Transverse colon (tissue), 4 donors: ENCODE data around the gene HAGHL. TPM values are rescaled to one million over a fixed set of nuclear protein-coding genes. Genes with fewer than 3 reads are reported as not detected.
"Not testable (repeated sequence)": the region's sequence is repeated elsewhere in the genome, so short reads cannot be mapped to it uniquely, and the experiment has no call there.

Experiments used
- DNase-seq: peaks from one replicate; pipeline ENCODE4 v3.0.0-alpha.2; 2019
- H3K27ac ChIP-seq, 4 donors: fragments of 200-600 bp; sonication (generic); 2 replicates each; pipeline ENCODE4 v1.5.1; 2016 to 2018; ENCODE audit warnings: inconsistent platforms in 4 of 4
- H3K27me3 ChIP-seq: fragments of 200-600 bp; sonication (generic); 2 replicates; pipeline ENCODE4 v1.5.1; 2017; ENCODE audit warnings: inconsistent platforms
- H3K36me3 ChIP-seq, 4 donors: fragments of 200-600 bp; sonication (generic); 2 replicates each; pipeline ENCODE4 v1.5.1; 2017 to 2019; ENCODE audit warnings: inconsistent platforms in 4 of 4
- H3K4me1 ChIP-seq, 4 donors: fragments of 200-600 bp; sonication (generic); 2 replicates each; pipeline ENCODE4 v1.5.1; 2017 to 2020; ENCODE audit warnings: inconsistent platforms in 4 of 4
- H3K4me3 ChIP-seq, 4 donors: fragments of 200-600 bp; sonication (generic); 1 replicate in 1 of 4; 2 replicates in 3 of 4; pipeline versions ENCODE4 v1.5.1 to v1.6.1; 2017 to 2019; ENCODE audit warnings: inconsistent platforms in 4 of 4
- H3K9me3 ChIP-seq, 2 donors: fragments of 200-600 bp; sonication (generic); 2 replicates each; pipeline ENCODE4 v1.5.1; 2017 to 2019; ENCODE audit warnings: inconsistent platforms in 2 of 2
- EP300 ChIP-seq: sonication (generic); formaldehyde crosslinking; IDR thresholded peaks from one replicate; pipeline ENCODE4 v1.6.1; 2017; ENCODE audit warnings: antibody characterized with exemption, low read depth
- POLR2A ChIP-seq: fragments of 450-650 bp; IDR thresholded peaks from one replicate; pipeline ENCODE4 v1.6.1; 2016; ENCODE audit warnings: antibody characterized with exemption, mild to moderate bottlenecking, moderate library complexity
- POLR2AphosphoS5 ChIP-seq, 3 donors: sonication (generic); formaldehyde crosslinking; IDR thresholded peaks; one replicate each; pipeline ENCODE4 v1.6.1; 2016; ENCODE audit warnings: antibody characterized with exemption in 3 of 3
- WGBS, 2 donors: methylation state at CpG; one replicate each; pipeline ENCODE4 v1.1.5; 2018; ENCODE audit warnings: low coverage in 1 of 2; 5-methylcytosine and 5-hydroxymethylcytosine counted together
- in situ Hi-C, 4 donors: fragments of 200-750 bp; cut with MboI; loops; one replicate each; pipeline versions ENCODE4 v1.15.0 to v1.15.1; 2017; ENCODE audit warnings: low sequenced_read_pairs in 3 of 4, low pct_ligation_motif_present in 1 of 4, low pct_unique_long_range_greater_than_20kb in 1 of 4
- intact Hi-C: fragments of 100-400 bp; cut with DNase I; formaldehyde crosslinking; loops from one replicate; pipeline ENCODE4 v1.15.1; 2023; ENCODE audit warnings: low total_unique reads
- total RNA-seq, 4 donors: library from RNA; depleted of rRNA; stranded (reverse); fragments of >200 nt; gene quantifications; one replicate each; pipeline ENCODE4 v1.1.0, GENCODE V29; 2016
- TF ChIP-seq, protein P1 (sequence below), 5 experiments: fragments of 200-600 bp in 3 of 5; fragments of 450-650 bp in 2 of 5; sonication (generic) in 3 of 5; IDR thresholded peaks; 1 replicate in 2 of 5; 2 replicates in 3 of 5; pipeline ENCODE4 v1.5.1; 2016 to 2017; ENCODE audit warnings: antibody characterized with exemption in 5 of 5, inconsistent platforms in 3 of 5, mild to moderate bottlenecking in 2 of 5, moderate library complexity in 1 of 5

Gene HAGHL
- total RNA-seq, 4 donors from 2014 or later = 1.2 to 12.3 (median 5.5) TPM

DNA sequence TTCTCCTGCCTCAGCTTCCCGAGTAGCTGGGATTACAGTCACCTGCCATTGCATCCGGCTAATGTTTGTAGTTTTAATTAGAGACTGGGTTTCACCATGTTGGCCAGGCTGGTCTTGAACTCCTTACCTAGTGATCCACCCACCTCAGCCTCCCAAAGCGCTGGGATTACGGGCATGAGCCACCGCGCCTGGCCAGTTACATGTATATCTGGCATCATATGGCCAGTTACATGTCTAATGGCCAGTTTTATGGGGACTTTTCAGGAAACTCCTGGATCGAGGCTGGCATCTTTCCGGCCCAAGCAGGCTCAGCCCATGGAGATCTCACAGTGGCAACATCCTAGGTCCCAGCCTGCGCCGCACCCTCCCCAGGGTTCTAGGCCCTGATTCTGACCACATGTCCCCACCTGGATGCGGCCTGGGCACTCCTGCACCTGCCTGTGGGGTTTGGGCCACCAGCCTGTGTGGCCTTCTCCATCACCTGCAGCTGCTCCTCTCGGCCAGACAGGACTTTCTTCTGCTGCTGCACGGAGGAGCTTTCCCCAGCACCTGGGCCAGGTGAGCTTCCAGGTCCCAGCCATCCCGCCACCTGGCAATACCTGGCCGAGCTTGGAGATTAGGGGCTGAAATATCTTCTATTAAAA, 15.2 kb downstream of the HAGHL start:
- TF ChIP-seq, protein P1, sequence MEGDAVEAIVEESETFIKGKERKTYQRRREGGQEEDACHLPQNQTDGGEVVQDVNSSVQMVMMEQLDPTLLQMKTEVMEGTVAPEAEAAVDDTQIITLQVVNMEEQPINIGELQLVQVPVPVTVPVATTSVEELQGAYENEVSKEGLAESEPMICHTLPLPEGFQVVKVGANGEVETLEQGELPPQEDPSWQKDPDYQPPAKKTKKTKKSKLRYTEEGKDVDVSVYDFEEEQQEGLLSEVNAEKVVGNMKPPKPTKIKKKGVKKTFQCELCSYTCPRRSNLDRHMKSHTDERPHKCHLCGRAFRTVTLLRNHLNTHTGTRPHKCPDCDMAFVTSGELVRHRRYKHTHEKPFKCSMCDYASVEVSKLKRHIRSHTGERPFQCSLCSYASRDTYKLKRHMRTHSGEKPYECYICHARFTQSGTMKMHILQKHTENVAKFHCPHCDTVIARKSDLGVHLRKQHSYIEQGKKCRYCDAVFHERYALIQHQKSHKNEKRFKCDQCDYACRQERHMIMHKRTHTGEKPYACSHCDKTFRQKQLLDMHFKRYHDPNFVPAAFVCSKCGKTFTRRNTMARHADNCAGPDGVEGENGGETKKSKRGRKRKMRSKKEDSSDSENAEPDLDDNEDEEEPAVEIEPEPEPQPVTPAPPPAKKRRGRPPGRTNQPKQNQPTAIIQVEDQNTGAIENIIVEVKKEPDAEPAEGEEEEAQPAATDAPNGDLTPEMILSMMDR (IDR thresholded peaks at IDR 0.05) = no peak
- no peak for TF ChIP-seq POLR2A
- no peak for TF ChIP-seq EP300
- TF ChIP-seq POLR2AphosphoS5 (IDR thresholded peaks at IDR 0.05) = no peak
- 90% methylated on average over 15 of the region's 15 CpGs; no CpG with 5 or more reads in 1 of the 2 donors for WGBS, 2 donors
- peaks cover 3% of the 10 kb centered on the region for H3K27me3 ChIP-seq
- intact Hi-C loops (loop anchor here (2.0 kb wide), 1 partner anchor 29 kb away; no protein-coding TSS in a partner anchor), in situ Hi-C loops (no loop called here)
- no peak overlapping the region for H3K4me3 ChIP-seq
- peaks cover 7 to 20% (median 14%) of the 10 kb centered on the region in 4 donors for H3K4me1 ChIP-seq
- no peak overlapping the region for H3K27ac ChIP-seq
- no peaks in the 10 kb centered on the region for H3K9me3 ChIP-seq
- no peak for DNase-seq
- no peaks in the 10 kb centered on the region for H3K36me3 ChIP-seq

DNA sequence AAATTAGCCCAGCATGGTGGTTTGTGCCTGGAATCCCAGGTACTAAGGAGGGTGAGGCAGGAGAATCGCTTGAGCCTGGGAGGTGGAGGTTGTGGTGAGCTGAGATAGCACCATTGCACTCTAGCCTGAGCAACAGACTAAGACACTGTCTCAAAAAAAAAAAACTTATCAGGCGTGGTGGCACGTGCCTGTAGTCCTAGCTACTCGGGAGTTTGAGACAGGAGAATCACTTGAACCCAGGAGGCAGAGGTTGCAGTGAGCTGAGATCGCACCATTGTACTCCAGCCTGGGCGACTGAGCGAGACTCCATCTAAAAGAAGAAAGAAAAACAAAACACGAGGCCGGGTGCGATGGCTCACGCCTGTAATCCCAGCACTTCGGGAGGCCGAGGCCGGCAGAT, 16.0 kb downstream of the HAGHL start:
- H3K27me3 ChIP-seq, H3K9me3 ChIP-seq, DNase-seq, H3K4me3 ChIP-seq, in situ Hi-C loops, H3K27ac ChIP-seq, intact Hi-C loops, H3K36me3 ChIP-seq: not testable (repeated sequence)
- peaks cover 7 to 17% (median 14%) of the 10 kb centered on the region in 4 donors for H3K4me1 ChIP-seq
- WGBS, 2 donors = 70 to 83% methylated on average over 2 to 14 of the region's 14 CpGs

DNA sequence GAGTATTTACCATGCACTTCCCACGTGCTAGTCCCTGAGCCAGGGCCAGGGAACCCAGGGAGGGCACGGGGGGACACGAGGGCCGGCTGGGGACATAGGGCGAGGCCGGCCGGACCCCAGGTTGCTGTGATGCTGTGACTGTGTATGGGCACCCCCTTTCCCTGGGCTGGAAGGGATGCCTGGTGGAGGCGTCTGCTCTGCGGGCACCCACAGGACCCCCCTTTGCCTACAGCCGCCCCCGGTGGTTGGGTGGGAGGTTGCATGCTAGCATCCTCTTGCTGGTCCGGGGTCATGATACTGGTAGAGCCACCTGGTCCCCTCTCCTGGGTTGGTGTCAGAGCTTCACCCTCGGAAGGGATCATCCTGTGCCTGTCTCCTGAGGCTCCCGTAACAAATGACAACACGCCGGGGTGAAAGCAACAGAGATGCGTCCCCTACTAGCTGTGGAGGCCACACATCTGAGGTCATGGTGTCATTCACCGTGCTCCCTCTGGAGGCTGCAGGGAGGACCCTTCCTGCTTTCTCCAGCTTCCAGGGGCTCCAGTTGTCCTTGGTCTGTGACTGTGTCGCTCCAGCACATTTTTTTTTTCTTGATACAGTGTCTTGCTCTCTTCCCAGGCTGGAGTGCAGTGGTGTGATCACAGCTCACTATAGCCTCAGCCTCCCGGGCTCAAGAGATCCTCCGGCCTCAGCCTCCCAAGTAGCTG, 17.0 kb downstream of the HAGHL start:
- DNase-seq = no peak
- peaks cover 8% of the 10 kb centered on the region for H3K27me3 ChIP-seq
- in situ Hi-C loops = no loop called here
- H3K4me1 ChIP-seq = peaks cover 7 to 17% (median 14%) of the 10 kb centered on the region in 4 donors
- no peaks in the 10 kb centered on the region for H3K9me3 ChIP-seq
- H3K27ac ChIP-seq = no peak overlapping the region
- H3K4me3 ChIP-seq = no peak overlapping the region
- intact Hi-C loops = no loop called here
- 83% methylated on average over 21 of the region's 21 CpGs; no CpG with 5 or more reads in 1 of the 2 donors for WGBS, 2 donors
- H3K36me3 ChIP-seq = no peaks in the 10 kb centered on the region
- no peak for TF ChIP-seq POLR2A
- TF ChIP-seq POLR2AphosphoS5 (IDR thresholded peaks at IDR 0.05) = no peak
- TF ChIP-seq, protein P1 (IDR thresholded peaks at IDR 0.05) = no peak
- TF ChIP-seq EP300 = no peak

DNA sequence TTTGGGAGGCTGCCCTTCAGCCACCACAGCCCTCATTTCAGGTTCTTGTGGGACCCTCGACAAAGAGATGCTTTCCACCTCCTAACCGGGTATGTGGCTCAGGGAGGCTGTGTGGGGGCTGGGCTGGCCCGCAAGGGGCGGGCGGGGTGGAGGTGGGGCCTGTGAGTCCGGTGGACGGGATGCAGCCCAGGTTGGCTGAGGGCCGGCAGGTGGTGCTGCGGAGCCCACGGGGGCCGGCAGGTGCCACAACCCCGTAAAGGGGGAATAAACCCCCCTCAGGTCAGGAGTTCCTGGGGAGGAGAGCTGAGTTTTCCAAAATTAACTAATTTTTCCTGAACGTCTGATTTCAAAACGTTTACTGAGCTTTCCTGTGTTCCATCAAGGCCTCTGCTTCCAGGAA, 18.8 kb downstream of the HAGHL start:
- no peak for TF ChIP-seq POLR2AphosphoS5 (IDR thresholded peaks at IDR 0.05)
- TF ChIP-seq, protein P1 (IDR thresholded peaks at IDR 0.05) = peak in 4 of 5 experiments; percentile 11 to 28 (median 20)
- in situ Hi-C loops = no loop called here
- H3K36me3 ChIP-seq = no peaks in the 10 kb centered on the region
- WGBS, 2 donors = 4% methylated on average over 14 of the region's 14 CpGs; no CpG with 5 or more reads in 1 of the 2 donors
- no peak overlapping the region for H3K27ac ChIP-seq
- peaks cover 15% of the 10 kb centered on the region for H3K27me3 ChIP-seq
- H3K9me3 ChIP-seq = no peaks in the 10 kb centered on the region
- intact Hi-C loops = no loop called here
- H3K4me3 ChIP-seq = no peak overlapping the region
- peaks cover 0 to 8% (median 6%) of the 10 kb centered on the region in 4 donors for H3K4me1 ChIP-seq
- no peak for DNase-seq
